Stimulated activated CD4-positive, alpha-beta T cell treated with anti-CD3 and anti-CD28 coated beads, Interleukin-2, amount 100 ng/mL, for 48 hours (primary cell): ENCODE results near the gene FLOT1.
A peak's percentile ranks its signal among the peaks of the same experiment; 100 is the strongest.

Experiments used
- DNase-seq, 2 donors: peaks; one replicate each; pipeline ENCODE4 v3.0.0-alpha.2; 2020

Gene FLOT1

GRCh38 chr6:30689985-30690384, 52.5 kb downstream of the FLOT1 start:
- no peak for DNase-seq

DNA sequence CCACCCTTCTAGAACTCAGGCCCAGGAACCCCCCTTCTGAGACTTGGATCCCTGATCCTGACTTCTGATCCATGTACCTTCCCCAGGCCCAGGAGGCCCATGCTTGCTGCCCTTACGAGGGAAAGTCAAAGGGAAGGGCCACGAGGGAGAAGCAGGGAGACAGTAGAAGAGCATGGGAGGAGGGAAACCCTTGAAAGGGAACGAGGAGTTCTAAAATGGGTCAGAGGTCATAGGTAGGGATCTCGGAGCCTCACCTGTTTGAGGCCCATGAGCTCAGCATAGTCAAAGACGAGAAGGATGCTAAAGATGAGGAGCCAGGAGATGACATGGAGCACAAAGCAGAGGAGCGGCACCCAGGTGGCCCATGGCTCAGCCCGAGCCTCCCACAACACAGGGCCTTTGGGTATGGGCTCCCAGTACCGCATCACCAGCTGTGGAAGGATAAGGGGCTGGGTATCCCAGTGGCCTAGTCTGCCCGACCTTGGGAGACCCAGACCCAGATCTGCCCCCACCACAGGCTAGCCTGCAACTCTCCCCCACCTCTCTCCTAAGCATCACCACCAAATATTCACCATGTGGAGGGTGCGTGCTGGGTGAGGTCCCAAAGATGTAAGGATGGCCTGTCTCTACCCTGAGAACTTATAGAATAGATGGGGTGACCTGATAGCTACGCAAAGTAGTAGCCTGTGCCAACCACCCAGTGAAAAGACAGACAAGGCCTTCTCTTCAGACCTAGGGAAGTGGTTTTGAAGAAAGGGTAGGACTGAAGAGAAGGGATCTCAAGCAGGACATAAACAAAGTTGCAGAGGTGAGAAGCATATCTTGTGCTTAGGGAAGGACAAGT, 53.2 kb downstream of the FLOT1 start:
- DNase-seq: no peak

GRCh38 chr6:30688569-30688968, 53.9 kb downstream of the FLOT1 start:
- DNase-seq: no peak

- DNase-seq: no peak
Observed at GRCh38 chr6:30687659-30688431, 54.6 kb downstream of the FLOT1 start.

GRCh38 chr6:30686908-30687658, 55.4 kb downstream of the FLOT1 start:
- peak; percentile 78 for DNase-seq

DNA sequence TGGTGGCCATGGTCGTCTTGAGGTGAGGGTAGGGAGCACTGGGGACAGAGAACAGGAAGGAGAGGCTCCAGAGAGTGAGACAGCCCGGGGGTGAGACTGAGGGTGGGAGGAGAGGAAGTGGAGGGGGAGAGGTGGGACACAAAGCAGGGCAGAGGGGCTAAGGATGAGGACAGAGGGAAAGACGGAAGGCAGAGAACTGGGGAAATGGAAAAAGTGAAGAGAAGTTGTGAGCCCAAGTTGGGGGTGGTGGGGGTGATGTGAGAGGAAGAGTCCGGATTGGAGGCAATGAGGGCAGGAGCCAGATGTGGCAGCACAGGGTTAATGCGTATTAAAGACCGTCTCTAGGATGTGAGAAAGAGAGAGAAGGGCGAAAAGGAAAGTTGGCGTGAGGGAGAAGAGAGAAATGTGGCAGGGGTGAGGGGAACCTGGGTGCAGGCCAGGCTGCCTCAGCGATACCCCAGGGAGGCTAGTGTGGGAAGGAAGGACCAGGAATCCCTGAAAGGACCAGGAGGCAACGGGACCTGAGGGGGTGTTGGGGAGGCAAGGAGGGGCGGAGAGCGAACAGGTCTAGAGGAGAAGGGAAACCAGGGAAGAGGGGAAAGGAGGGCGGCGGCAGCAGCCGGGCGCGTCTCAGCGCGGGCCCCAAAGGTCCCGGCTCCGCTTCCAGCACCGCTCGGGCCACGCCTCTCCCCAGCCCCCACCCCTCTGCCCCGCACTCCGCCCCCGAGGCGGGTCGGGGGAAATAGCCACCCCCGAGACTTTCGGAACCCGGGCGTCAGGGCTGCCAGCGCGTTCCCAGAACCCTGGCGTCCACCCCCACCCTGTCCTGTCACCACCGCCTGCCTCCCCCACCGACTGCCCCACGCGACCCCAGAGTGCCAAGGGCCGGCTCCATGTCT, 56.2 kb downstream of the FLOT1 start, which contains the start of gene PPP1R18:
Gene PPP1R18 (minus strand): TSS at position 637 of the 899 bp plus-strand sequence. CDS start 627 bp downstream, at position 10.
- peak; percentile 78 to 82 for DNase-seq

GRCh38 chr6:30685157-30686008, 57.1 kb downstream of the FLOT1 start:
- DNase-seq: no peak

DNA sequence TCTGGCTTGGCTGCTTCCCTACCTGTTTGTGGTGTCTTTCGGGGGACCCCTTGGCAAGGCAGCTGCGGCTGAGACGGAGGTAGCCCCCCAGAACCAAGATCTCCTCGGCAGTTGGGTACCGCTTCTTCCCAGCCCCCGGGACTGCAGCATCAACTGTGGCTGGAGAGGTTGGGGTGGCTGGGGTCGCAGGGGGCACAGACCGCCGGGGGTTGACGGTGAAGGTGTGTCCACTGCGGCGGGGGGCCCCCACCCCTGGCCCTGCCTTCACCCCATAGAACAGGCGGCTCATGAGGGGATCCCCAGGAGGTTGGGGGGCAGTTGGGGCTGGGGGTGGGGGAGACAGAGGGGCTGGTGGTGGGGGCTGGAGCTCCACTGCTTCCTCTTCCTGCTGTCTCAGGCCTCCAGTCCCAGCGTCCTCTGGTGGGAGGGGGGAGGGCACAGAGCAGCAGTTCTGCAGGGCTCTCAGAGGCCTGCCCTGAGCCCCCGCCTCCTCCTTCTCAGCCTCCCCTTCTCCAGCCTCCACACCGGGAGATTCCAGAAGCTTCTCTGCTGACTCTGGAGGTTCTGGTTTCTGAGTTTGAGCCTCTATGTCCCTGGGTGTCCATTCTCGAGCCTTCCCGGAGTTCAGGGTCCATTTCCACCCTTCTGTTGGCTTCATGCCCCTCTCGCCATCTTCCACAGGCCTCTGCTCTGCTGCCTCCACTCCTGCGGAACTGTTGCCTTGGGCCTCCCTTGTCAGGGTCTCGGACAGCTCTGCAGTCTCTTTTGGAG, 57.9 kb downstream of the FLOT1 start:
- no peak for DNase-seq

- no peak for DNase-seq
Observed at GRCh38 chr6:30683980-30684338, 58.5 kb downstream of the FLOT1 start.

DNA sequence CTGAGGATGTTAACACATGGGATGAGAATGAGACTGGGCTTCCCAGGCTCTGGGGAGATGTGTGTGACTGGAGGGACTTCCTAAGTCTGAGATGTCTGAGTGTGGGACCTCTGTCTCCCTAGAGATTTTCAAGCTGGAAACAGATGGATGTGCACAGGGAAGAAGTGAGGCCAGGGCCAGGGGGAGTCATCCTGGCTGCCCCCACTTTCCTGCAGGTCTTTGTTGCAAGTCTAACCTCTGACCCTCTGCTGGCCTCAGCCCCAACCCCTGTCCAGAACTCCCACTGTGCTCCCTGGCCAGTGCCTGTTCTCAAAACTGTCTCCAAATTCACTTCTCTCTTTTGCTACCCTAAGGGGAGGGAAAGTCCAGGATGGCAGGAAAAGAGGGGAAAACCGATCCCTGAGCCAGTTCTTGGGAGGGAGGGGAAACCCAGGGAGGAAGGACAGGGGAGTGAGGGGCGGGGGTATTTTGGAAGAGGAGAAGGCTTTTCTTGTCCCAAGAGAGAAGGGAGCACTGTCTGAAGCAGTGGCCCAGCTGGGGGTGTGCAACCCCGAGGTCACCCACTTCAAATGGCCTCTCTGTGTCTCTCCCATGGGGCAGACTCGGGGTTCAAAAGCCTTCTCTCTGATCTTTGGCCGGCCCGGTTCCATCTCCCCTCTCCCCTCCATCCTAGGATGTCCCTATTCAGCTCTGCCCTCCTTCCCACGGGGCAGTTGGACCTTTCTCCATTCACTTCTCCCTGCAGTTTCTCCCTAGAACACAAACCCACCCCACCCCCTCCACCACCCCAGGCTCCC, 59.1 kb downstream of the FLOT1 start:
- no peak for DNase-seq

- DNase-seq: peak; percentile 70 to 71
Observed at GRCh38 chr6:30682143-30683117, 60.1 kb downstream of the FLOT1 start.

GRCh38 chr6:30681766-30682142, 60.7 kb downstream of the FLOT1 start:
- no peak for DNase-seq

- DNase-seq: no peak
Observed at GRCh38 chr6:30679765-30680535, 62.5 kb downstream of the FLOT1 start.

- DNase-seq: peak; percentile 94 to 96
Observed at GRCh38 chr6:30678964-30679726, 63.3 kb downstream of the FLOT1 start.
